GM12892 (cell line): ENCODE measurements around the gene APOM.

Experiments
- POLR2A ChIP-seq: IDR thresholded peaks from 2 replicates; pipeline ENCODE4 v1.6.1; 2011; ENCODE audit warnings: low read depth, low read length, control low read depth
- POLR2AphosphoS5 ChIP-seq: IDR thresholded peaks from 2 replicates; pipeline ENCODE4 v1.6.1; 2011; ENCODE audit warnings: low read depth, low read length, control low read depth
- TAF1 ChIP-seq: IDR thresholded peaks from 2 replicates; pipeline ENCODE4 v1.6.1; 2011; ENCODE audit warnings: low read depth, mild to moderate bottlenecking, control low read depth, low read length, borderline replicate concordance

DNA sequence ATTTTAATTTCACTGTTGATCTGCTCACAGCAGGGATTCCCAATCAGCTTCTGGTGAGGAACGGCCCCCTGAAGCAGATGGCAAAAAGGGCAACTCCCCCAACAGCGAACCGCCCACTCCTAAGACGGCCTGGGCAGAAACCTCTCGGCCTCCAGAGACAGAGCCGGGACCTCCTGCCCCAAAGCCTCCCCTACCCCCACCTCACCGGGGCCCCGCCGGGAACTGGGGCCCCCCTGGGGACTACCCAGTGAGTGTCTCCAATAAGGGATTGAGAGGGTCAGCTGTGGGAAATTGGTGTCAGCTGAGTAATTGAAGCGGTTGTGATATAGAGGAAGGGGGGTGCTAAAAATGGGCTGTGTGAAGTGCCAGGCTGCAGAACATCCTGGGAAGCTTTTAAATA lies 28.7 kb upstream of the APOM start:
- TF ChIP-seq POLR2A (no peak), TAF1 (no peak), POLR2AphosphoS5 (no peak)
